NOMO-1 treated with dmso at 0.1 percent for 144 hours (cell line): ENCODE measurements around the gene LRRC3.
"Not testable (repeated sequence)": the region's sequence is repeated elsewhere in the genome, so short reads cannot be mapped to it uniquely, and the experiment has no call there.

Experiments used
- DNase-seq: peaks from one replicate; lab custom pipeline; 2025; ENCODE audit not compliant: unreplicated experiment; lab: John Stamatoyannopoulos, UW

The LRRC3 gene, protein sequence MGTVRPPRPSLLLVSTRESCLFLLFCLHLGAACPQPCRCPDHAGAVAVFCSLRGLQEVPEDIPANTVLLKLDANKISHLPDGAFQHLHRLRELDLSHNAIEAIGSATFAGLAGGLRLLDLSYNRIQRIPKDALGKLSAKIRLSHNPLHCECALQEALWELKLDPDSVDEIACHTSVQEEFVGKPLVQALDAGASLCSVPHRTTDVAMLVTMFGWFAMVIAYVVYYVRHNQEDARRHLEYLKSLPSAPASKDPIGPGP

GRCh38 chr21:44454747-44455523 lies at the start of gene LRRC3:
TSS of gene LRRC3 (plus strand) at chr21:44455510. CDS start at chr21:44456645, 1,135 bp downstream.
- peak; percentile 29 for DNase-seq

DNA sequence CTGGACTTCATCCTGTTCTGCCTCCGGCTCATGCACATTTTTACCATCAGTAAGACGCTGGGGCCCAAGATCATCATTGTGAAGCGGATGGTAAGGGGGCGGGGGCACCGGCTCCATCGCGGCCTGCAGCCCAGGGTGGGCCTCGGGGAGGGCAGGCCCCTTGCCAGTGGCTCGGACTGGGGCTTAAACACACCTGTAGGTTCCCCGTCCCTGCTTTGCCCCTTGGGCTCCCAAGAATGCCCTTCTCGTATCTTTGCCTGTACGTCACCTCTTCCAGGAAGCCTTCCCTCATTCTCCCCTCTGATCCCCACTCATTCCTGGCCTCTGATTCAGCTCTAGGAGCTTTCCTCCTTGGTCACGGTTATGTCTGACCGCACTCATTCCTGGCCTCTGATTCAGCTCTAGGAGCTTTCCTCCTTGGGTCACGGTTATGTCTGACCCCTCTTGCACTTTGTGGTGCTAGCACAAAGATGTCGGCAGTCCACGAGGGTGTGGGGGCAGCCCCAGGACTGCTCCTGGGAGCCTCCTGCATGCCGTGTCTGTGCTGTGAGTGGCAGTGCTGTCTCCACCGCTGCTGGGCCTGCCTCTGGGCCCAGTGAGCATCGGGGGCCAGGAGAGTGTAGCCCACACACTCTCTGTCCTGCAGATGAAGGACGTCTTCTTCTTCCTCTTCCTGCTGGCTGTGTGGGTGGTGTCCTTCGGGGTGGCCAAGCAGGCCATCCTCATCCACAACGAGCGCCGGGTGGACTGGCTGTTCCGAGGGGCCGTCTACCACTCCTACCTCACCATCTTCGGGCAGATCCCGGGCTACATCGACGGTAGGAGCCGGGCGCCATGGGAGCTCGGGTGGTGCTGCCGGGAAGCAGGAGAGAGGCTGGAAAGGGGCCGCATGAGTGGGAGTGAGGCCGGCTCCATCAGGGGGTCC lies 49.1 kb upstream of the LRRC3 start:
- no peak for DNase-seq

- DNase-seq, result no peak
Measured at GRCh38 chr21:44406953-44407352, 48.4 kb upstream of the LRRC3 start.

DNA sequence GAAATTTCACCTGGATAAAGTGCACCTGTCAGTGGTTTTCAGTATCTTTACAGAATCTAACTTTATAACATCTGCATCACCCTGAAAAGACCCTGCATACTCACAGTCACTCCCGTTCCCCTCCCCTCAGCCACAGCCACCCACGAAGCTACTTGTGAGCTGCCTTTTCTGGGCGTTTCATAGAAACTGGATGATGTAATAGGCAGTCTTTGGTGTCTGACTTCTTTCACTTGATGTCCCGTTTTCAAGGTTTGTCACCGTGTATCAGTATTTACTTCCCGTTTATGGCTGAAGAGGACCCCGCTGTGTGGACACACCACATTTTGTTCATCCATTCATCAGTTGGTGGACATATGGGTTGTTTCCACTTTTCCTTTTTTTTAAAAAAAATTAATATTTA lies 47.8 kb upstream of the LRRC3 start:
- DNase-seq, result no peak

DNA sequence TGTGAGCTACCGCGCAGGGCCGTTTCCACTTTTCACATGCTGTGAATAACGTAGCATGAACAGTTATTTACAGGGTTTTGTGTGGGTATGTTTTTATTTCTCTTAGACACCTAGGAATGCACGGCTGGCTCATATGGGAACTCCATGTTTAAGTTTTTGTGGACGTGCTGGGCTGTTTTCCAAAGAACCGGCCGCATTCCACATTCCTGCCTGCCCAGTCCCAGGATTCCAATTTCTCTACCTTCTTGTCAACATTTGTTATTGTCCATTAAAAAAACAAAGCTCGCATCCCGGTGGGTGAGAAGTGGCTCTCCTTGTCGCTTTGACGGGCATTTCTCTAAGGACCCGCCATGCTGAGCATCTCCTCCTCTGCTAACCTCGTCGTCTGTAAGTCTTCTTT lies 47.1 kb upstream of the LRRC3 start:
- no peak for DNase-seq

- DNase-seq, result no peak
Measured at GRCh38 chr21:44413566-44414290, 41.6 kb upstream of the LRRC3 start.

DNA sequence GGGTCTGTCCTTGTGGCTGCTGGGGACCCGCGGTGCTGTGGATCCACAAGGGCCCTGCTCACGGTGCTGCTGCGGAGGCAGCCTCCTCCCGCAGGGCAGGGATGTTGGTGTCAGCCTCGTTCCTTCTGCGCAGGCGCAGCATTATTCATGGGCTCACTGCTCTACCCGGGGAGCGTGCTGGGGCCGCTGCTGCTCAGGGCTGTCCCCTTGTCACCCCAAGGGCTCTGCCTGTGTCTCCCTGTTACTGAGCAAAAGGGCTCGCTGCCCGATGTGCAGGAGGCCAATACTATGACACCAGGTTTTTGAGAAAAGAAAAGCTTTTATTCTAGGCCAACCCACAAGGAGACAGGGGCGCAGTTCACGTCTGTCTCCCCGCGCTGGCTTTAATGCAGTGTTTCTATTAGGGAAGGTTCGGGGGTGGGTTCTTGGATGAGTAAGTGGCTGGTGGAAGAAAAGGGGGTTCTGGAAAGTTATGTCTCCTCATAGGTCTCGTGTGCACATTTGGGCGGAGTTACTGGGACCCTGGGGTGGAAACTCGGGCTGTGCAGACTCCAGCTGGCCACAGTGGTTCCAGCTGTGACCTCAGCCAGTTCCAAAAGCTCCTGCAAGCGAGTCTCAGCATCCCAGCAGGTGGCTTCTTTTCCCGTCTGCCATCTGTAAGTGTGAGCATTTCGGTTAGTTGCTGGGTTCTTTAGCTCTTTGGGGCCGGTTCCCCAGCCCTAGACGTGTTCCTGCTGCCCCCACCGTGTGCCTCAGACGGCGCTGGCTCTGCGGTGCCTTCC lies 40.8 kb upstream of the LRRC3 start:
- no peak for DNase-seq

DNA sequence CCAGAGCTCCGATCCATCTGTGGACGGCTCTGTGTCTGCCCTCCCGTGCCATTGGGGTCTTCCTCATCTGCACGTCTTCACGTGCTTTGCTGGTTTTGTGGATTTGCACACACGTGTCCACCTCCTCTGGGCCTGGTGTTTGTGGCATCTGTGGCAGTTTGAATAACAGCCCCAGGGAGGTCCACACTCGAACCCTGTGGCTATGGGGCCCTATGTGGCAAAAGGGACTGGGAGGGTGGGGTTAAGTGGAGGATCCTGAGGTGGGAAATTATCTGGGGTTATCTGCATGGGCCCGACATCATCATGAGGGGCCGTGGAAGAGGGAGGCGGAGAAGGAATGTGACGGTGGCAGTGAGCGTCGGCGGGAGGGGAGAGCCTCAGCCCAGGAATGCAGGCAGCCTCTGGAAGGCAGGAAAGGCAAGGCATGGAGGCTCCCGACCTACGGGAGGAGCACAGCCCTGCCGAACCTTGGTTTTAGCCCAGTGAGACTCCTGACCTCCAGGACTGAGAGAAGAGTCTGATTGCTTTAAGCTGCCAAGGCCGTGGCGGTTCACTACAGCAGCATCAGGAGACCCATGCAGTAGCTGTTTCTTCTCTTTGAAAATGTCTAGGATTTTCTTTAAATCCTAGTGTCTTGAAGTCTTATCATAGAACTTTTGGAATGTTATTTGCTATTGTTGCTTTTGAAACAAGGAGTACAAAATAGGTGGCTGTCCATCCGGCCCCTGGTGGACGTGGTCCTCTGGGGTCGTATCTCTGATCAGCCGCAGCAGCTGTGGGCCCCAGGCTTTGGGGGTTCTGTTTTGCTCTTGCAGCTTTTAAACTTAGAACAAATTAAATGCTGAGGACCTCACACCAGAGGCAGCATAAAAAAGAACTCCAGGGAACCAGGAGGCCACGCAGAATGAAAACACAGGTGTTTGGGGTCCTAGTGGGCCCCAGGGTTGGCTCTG lies 40.0 kb upstream of the LRRC3 start:
- no peak for DNase-seq

- DNase-seq, result no peak
Measured at GRCh38 chr21:44416193-44416592, 39.1 kb upstream of the LRRC3 start.

DNA sequence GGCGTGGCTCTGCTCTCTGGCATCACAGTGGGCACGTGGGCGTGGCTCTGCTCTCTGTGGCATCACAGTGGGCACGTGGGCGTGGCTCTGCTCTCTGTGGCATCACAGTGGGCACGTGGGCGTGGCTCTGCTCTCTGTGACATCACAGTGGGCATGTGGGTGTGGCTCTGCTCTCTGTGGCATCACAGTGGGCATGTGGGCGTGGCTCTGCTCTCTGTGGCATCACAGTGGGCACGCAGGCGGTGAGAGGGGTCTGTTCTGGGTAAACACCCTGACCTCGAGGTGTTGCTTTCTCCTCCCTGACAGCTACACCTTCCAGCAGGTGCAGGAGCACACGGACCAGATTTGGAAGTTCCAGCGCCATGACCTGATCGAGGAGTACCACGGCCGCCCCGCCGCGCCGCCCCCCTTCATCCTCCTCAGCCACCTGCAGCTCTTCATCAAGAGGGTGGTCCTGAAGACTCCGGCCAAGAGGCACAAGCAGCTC lies 37.6 kb upstream of the LRRC3 start:
- not testable (repeated sequence) for DNase-seq

DNA sequence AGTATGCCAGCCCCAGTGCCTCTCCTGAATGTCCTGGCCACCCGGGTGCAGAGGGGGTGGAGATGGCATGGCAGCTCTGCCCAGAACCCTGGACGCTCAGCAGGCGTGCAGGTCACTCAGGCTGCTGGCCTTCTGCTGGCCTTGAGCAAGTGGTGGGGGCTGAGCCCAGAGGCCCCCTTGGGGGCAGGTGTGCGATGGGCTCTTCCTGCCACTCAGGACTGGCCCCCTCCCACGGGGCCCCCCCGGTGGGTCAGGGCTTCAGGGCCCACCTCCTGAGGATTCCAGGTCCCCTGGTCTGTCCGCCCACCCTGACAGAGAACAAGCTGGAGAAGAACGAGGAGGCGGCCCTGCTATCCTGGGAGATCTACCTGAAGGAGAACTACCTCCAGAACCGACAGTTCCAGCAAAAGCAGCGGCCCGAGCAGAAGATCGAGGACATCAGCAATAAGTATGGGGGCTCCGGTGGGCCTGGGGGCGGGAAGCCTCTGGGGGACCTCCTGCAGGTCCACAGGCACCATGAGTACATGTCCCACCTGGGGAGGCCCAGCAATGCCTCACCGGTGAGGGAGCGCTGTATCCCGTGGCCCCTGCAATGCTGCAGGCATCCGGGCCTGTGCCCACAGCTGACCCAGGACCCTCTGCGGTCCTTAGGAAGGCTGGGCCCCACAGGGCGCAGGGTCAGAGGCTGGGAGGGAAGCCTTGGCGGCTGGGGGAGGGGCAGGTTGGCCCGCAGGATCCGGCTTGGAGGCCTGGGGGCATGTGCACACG lies 37.0 kb upstream of the LRRC3 start:
- no peak for DNase-seq

GRCh38 chr21:44418876-44419230 lies 36.5 kb upstream of the LRRC3 start:
- no peak for DNase-seq

GRCh38 chr21:44419679-44420078 lies 35.6 kb upstream of the LRRC3 start:
- no peak for DNase-seq

- DNase-seq, result no peak
Measured at GRCh38 chr21:44420416-44421205, 34.7 kb upstream of the LRRC3 start.

DNA sequence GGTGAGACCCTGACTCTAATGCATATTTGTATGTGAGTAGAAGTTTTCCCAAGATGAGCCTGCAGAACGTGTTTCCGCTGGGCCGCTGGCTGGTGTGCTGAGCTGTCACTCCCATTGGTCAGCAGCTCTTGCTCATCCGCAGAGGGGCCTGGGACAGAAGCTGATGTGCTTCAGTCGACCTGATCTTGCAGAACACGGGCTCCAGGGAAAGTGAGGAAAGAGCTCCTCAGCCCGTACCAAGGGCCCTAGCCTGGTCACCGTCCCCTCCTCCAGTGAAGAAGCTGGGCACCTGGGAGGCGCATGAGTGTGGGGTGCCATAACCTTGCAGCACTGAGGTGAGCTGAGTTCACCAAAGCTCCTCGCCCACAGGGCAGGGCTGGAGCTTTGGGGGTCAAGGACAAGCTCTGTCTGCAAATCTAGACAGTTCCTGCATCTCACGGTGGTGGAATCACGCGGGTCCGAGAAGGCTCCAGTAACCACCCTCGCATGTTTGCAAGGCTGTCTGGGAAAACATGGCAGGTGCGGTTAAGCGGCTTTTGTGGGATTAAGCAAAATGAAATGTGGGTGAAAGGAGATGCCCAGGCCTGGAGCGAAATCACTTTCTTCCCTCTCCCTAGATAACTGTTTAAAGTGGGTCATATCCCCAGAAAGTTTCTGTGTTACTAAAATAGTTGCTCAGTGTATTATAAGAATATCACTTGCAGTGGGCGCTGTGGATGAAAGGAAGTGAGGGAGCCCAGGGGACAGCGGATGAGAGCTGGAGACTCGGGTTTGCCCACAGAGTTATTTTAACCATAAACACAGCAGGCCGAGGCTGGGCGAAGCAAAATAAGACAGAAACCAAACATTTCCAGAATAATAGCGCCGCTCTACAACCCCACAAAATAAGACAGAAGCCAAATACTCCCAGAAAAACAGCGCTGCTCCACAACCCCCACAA lies 33.1 kb upstream of the LRRC3 start:
- no peak for DNase-seq

GRCh38 chr21:44423312-44423821 lies 31.9 kb upstream of the LRRC3 start:
- no peak for DNase-seq
